Upper lobe of left lung (tissue), 6 donors: ENCODE measurements around the gene MORN1. TPM values are rescaled to one million over a fixed set of nuclear protein-coding genes. Genes with fewer than 3 reads are reported as not detected.
A peak's percentile ranks its signal among the peaks of the same experiment; 100 is the strongest.

Experiments
- ATAC-seq, 2 donors: fragments of 200-7000 bp; cut with Tn5 transposase; one replicate each; pipeline ENCODE4 v1.9.1; 2022; ENCODE audit warnings: mild to moderate bottlenecking in 2 of 2, moderate library complexity in 2 of 2; ENCODE audit not compliant: low FRiP score in 2 of 2
- DNase-seq, 2 donors: peaks; one replicate each; pipeline ENCODE4 v3.0.0-alpha.2; 2019 to 2020
- H3K27ac ChIP-seq, 4 donors: fragments of 200-600 bp; sonication (generic); one replicate each; pipeline ENCODE4 v1.5.1; 2016 to 2019
- H3K27me3 ChIP-seq, 4 donors: fragments of 200-600 bp; sonication (generic); one replicate each; pipeline ENCODE4 v1.5.1; 2017 to 2019
- H3K36me3 ChIP-seq, 4 donors: fragments of 200-600 bp; sonication (generic); one replicate each; pipeline ENCODE4 v1.5.1; 2016 to 2019
- H3K4me1 ChIP-seq, 4 donors: fragments of 200-600 bp; sonication (generic); one replicate each; pipeline ENCODE4 v1.5.1; 2018 to 2019
- H3K4me3 ChIP-seq, 4 donors: fragments of 200-600 bp; sonication (generic); one replicate each; pipeline ENCODE4 v1.5.1; 2017 to 2019; ENCODE audit warnings: mild to moderate bottlenecking in 2 of 4, moderate library complexity in 1 of 4
- H3K9me3 ChIP-seq, 4 donors: fragments of 200-600 bp; sonication (generic); one replicate each; pipeline ENCODE4 v1.5.1; 2018 to 2019
- CTCF ChIP-seq, 6 experiments: fragments of 450-650 bp in 4 of 6; fragments of 200-600 bp in 2 of 6; sonication (generic) in 2 of 6; IDR thresholded peaks; one replicate each; pipeline ENCODE4 v1.5.1; 2016 to 2019; ENCODE audit warnings: antibody characterized with exemption in 6 of 6
- EP300 ChIP-seq, 4 donors: sonication (generic); formaldehyde crosslinking; IDR thresholded peaks; one replicate each; pipeline ENCODE4 v1.5.1; 2017; ENCODE audit warnings: antibody characterized with exemption in 4 of 4, control low read depth in 2 of 4
- POLR2A ChIP-seq, 4 donors: fragments of 450-650 bp; IDR thresholded peaks; one replicate each; pipeline ENCODE4 v1.5.1; 2016 to 2017; ENCODE audit warnings: antibody characterized with exemption in 4 of 4, mild to moderate bottlenecking in 2 of 4
- POLR2AphosphoS5 ChIP-seq, 2 donors: sonication (generic); formaldehyde crosslinking; IDR thresholded peaks; one replicate each; pipeline ENCODE4 v1.5.1; 2017; ENCODE audit warnings: antibody characterized with exemption in 2 of 2
- WGBS, 2 donors: methylation state at CpG; one replicate each; pipeline ENCODE4 v1.1.5; 2017 to 2018; 5-methylcytosine and 5-hydroxymethylcytosine counted together
- total RNA-seq, 6 donors: library from RNA; depleted of rRNA in 4 of 6; stranded (reverse); fragments of >200 nt in 4 of 6; gene quantifications; one replicate each; pipeline versions ENCODE4 v1.1.0 to v1.2.1, GENCODE V29; 2016 to 2021
- donor health status: DM: no; HTN: no; CAD: no; lungs with moderate emphysema.
- donor health status: DM: no; HTN: yes; CAD: no; lungs with severe emphysema.

The MORN1 gene
- total RNA-seq, 6 donors from 2014 or later, result 8.5 to 23.4 (median 14.6) TPM

GRCh38 chr1:2417833-2418225 lies 26.5 kb upstream of the MORN1 start:
- TF ChIP-seq CTCF (IDR thresholded peaks at IDR 0.05) (no peak), EP300 (IDR thresholded peaks at IDR 0.05) (no peak), POLR2AphosphoS5 (IDR thresholded peaks at IDR 0.05) (no peak), POLR2A (IDR thresholded peaks at IDR 0.05) (no peak)
- ATAC-seq, result no peak
- Histone ChIP-seq H3K4me1 (peaks cover 18 to 24% (median 20%) of the 10 kb centered on the region in 4 donors), H3K4me3 (no peak overlapping the region), H3K27ac (no peak overlapping the region), H3K9me3 (peaks cover 0 to under 1% (median 0%) of the 10 kb centered on the region in 4 donors), H3K36me3 (no peaks in the 10 kb centered on the region), H3K27me3 (peaks cover 0 to 11% (median 3%) of the 10 kb centered on the region in 4 donors)
- 78 to 81% methylated on average over 11 to 14 of the region's 14 CpGs for WGBS, 2 donors
- peak in 1 of 2 donors; percentile 67 for DNase-seq

- Histone ChIP-seq H3K36me3 (no peaks in the 10 kb centered on the region), H3K27ac (no peak overlapping the region), H3K4me3 (no peak overlapping the region), H3K4me1 (peaks cover 18 to 25% (median 20%) of the 10 kb centered on the region in 4 donors), H3K9me3 (no peaks in the 10 kb centered on the region), H3K27me3 (peaks cover 0 to 11% (median 3%) of the 10 kb centered on the region in 4 donors)
- TF ChIP-seq CTCF (IDR thresholded peaks at IDR 0.05) (no peak), POLR2AphosphoS5 (IDR thresholded peaks at IDR 0.05) (no peak), EP300 (IDR thresholded peaks at IDR 0.05) (no peak), POLR2A (IDR thresholded peaks at IDR 0.05) (no peak)
- ATAC-seq (no peak), DNase-seq (no peak)
- WGBS, 2 donors, result 73 to 77% methylated on average over 13 of the region's 13 CpGs
Observed at GRCh38 chr1:2417083-2417832, 25.9 kb upstream of the MORN1 start.

- DNase-seq (peak in 1 of 2 donors; percentile 78), ATAC-seq (no peak)
- Histone ChIP-seq H3K27me3 (peaks cover 0 to 11% (median 3%) of the 10 kb centered on the region in 4 donors), H3K4me1 (peaks cover 26 to 32% (median 27%) of the 10 kb centered on the region in 4 donors), H3K4me3 (peak overlapping the region in 3 of 4 donors; percentile 11 to 43 (median 29)), H3K27ac (peak overlapping the region in 1 of 4 donors; percentile 58), H3K36me3 (no peaks in the 10 kb centered on the region), H3K9me3 (no peaks in the 10 kb centered on the region)
- 15 to 43% methylated on average over 4 to 6 of the region's 12 CpGs for WGBS, 2 donors
- TF ChIP-seq POLR2AphosphoS5 (IDR thresholded peaks at IDR 0.05), result no peak
Observed at GRCh38 chr1:2416403-2416802, 25.0 kb upstream of the MORN1 start.

- Histone ChIP-seq H3K36me3 (no peaks in the 10 kb centered on the region), H3K27ac (peak overlapping the region in 2 of 4 donors; percentile 26 to 58), H3K9me3 (no peaks in the 10 kb centered on the region), H3K27me3 (peaks cover 0 to 11% (median 3%) of the 10 kb centered on the region in 4 donors), H3K4me3 (peak overlapping the region in 3 of 4 donors; percentile 11 to 43 (median 29)), H3K4me1 (peaks cover 28 to 34% (median 29%) of the 10 kb centered on the region in 4 donors)
- DNase-seq, result peak in 1 of 2 donors; percentile 72
- ATAC-seq, result no peak
- WGBS, 2 donors, result 20 to 30% methylated on average over 1 to 14 of the region's 19 CpGs
- no peak for TF ChIP-seq CTCF (IDR thresholded peaks at IDR 0.05)
- TF ChIP-seq POLR2A (IDR thresholded peaks at IDR 0.05), result no peak
- no peak for TF ChIP-seq EP300 (IDR thresholded peaks at IDR 0.05)
- no peak for TF ChIP-seq POLR2AphosphoS5 (IDR thresholded peaks at IDR 0.05)
Observed at GRCh38 chr1:2415801-2416208, 24.5 kb upstream of the MORN1 start.

GRCh38 chr1:2415337-2415736 lies 24.0 kb upstream of the MORN1 start:
- DNase-seq (peak in 1 of 2 donors; percentile 63), ATAC-seq (no peak)
- Histone ChIP-seq H3K9me3 (no peaks in the 10 kb centered on the region), H3K36me3 (no peaks in the 10 kb centered on the region), H3K27ac (no peak overlapping the region), H3K27me3 (peaks cover 0 to 11% (median 3%) of the 10 kb centered on the region in 4 donors), H3K4me3 (peak overlapping the region in 1 of 4 donors; percentile 43), H3K4me1 (peaks cover 28 to 34% (median 29%) of the 10 kb centered on the region in 4 donors)
- TF ChIP-seq CTCF (IDR thresholded peaks at IDR 0.05) (no peak), EP300 (IDR thresholded peaks at IDR 0.05) (no peak), POLR2A (IDR thresholded peaks at IDR 0.05) (no peak), POLR2AphosphoS5 (IDR thresholded peaks at IDR 0.05) (no peak)
- WGBS, 2 donors, result 72 to 83% methylated on average over 8 to 11 of the region's 11 CpGs
